NCI-H1694 (cell line): ENCODE results near the gene CFAP69.
A peak's percentile ranks its signal among the peaks of the same experiment; 100 is the strongest.

Experiments used
- DNase-seq: peaks from one replicate; lab custom pipeline; 2025; lab: John Stamatoyannopoulos, UW

Gene CFAP69, protein sequence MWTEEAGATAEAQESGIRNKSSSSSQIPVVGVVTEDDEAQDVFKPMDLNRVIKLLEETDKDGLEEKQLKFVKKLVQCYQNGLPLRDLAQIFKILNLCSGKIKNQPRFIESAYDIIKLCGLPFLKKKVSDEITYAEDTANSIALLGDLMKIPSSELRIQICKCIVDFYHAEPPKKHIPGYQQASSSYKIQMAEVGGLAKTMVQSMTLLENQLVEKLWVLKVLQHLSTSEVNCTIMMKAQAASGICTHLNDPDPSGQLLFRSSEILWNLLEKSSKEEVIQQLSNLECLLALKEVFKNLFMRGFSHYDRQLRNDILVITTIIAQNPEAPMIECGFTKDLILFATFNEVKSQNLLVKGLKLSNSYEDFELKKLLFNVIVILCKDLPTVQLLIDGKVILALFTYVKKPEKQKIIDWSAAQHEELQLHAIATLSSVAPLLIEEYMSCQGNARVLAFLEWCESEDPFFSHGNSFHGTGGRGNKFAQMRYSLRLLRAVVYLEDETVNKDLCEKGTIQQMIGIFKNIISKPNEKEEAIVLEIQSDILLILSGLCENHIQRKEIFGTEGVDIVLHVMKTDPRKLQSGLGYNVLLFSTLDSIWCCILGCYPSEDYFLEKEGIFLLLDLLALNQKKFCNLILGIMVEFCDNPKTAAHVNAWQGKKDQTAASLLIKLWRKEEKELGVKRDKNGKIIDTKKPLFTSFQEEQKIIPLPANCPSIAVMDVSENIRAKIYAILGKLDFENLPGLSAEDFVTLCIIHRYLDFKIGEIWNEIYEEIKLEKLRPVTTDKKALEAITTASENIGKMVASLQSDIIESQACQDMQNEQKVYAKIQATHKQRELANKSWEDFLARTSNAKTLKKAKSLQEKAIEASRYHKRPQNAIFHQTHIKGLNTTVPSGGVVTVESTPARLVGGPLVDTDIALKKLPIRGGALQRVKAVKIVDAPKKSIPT

DNA sequence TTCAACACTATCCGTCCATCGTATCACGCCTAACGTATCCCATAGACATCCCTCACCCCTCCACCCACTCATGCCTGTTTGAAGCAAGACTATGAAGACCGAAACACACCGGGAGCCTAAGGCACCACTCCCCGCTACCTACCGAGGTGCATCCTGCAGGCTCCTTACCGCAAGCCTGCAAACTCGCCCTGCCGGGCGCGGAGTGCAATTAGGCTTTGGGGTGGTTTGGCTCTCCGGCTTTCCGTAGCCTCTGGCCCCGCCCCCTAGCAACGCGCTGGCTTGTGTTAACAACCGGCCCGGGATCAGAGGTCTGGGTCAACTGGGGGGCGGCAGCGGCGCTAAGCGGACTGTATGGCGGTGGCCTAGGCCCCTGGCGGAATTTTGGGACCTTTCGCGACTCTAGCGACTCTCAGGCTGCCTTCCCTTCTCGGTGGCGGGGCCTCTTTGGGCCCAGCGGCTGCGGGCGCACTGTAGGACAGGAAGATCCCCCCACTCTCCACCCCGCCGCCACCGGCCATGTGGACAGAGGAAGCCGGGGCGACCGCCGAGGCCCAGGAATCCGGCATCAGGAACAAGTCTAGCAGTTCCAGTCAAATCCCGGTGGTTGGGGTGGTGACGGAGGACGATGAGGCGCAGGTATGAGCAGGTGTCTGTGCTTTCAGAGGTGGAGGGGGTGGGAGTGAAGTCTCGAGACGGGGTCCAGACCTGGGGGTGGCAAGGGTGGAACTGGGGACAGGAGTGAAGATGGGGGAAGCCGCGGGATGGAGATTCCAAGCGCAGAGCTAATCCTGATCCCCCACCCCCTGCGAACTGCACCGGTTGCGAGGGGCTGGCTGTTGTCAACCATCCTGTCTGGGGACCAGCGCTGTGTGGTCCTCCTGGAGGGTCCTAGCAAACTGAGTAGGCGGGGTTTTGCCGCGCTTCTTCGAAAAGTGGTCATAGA, at the start of gene CFAP69:
CFAP69 (plus strand) TSS at position 266 of the 943 bp plus-strand sequence; CDS start at position 517, 251 bp downstream.
- DNase-seq, result peak; percentile 55

DNA sequence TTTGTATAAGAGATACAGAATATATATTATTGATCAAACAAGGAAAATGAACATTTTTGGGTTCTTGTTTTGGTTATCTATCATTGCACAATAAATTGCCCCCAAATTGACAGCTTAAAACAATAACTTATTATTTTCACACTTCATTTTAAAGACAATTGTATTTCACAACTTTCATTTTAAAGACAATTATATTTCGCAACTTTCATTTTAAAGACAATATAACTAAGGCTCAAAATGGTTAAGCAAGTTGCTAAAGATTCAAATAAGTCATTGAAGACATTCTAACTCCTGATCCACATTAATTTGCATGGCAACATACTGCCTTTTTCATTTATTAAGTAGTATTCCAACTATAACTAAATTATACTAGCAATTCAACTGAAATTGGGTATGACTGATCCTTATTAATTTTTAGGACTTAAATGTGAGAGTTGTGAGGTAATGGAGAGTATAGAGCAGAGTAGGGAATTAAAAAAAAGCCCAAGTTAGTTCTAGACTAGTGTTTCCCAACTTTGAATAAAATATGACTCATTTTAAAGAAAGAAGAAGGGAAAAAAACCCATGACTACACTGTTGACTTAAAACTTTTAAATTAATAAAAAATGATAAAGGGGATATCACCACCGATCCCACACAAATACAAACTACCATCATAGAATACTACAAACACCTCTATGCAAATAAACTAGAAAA, 43.3 kb upstream of the CFAP69 start:
- DNase-seq, result no peak

DNA sequence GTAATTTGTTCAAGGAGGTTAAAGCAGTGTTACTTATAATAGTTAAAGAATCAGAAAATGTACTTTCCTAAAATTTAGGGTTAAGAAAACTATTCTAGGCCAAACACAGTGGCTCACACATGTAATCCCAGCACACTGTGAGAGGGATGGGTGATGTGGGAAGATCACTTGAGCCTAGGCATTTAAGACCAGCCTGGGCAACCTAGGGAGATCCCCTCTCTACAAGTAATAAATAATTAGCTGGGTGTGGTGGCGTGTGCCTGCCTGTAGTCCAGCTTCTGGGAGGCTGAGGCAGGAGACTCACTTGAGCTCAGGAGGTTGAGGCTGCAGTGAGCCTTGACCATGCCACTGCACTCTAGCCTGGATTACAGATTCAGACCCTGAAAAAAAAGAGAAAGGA, 37.0 kb upstream of the CFAP69 start:
- DNase-seq, result no peak

DNA sequence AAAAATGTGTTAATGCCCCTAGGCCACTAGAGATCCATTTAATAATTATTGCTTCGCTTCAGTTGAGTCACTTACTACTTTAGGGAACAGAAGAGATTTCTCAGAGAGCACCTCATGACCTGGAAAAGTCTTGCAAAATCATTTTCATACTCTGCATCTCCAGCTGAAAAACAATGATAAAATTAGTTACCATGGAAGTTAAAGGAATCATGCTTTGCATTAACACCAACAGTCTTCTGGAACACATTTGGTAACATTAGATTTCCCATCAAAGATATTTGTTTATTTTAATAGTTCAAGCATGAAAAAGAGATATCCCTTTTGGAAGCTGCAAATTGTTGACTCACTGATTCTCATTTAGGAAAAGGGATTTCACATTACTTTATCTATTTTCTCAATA, 35.2 kb upstream of the CFAP69 start:
- no peak for DNase-seq

DNA sequence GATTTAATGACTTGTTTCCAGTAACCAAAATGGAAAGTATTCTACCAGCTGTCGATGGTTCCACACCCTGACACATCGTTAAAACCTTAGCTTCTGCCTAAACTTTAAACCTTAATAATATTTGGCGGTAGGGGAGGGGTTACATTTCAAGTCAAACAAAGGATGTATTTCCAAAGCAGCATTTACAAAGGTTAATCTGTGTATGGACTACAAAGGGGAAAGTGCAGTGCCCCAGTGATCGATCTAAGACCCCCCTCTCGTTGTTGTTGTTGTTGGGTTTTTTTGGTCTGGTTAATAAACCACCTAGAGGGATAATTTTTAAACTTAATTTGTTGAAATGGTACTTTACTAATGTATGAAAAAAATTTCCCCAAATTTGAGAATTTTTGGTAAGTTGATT, 34.5 kb upstream of the CFAP69 start:
- no peak for DNase-seq

DNA sequence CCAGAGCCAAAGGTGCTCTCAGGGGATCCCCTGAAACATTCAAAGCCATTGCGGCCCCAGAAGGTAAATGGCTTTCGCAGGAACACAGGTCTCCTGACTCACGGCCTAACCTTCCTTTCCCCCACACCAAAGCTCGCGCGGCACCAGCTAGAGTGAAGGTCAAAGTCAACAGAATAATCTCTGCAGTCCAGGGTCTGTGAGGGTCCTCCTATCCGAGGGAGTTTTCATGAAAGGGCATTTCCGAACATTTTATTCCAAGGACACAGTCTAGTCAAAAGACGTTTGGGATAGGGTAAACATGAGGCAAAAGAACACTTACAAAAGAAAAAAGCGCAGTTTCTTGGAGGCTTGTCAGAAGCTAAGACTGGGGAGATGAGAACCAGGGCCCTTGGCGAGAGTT, 34.0 kb upstream of the CFAP69 start:
- no peak for DNase-seq

DNA sequence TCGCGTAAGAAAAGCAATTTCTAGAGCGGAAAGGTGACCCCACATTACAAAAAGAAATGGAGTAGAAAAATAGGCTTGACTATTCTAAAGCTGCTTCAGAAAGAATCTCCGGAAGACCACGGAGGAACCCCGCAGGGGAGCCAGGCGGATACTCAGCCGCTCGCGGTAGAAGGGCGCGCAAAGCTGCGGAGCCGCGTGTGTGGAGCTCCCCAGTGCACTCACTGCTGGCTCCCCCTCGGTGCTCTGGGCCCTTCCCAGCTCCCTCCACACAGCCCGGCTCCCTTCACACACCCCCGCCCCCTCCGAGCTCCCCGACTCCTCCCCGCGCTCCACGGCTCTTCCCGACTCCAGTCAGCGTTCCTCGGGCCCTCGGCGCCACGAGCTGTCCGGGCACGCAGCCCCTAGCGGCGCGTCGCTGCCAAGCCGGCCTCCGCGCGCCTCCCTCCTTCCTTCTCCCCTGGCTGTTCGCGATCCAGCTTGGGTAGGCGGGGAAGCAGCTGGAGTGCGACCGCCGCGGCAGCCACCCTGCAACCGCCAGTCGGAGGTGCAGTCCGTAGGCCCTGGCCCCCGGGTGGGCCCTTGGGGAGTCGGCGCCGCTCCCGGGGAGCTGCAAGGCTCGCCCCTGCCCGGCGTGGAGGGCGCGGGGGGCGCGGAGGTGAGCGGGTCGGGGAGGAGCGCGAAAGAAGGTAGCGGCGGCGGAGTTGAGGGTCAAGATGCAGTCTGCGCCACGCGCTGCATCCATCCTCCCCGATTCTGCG, 33.4 kb upstream of the CFAP69 start, which contains the start of gene STEAP2:
STEAP2 (plus strand) TSS at position 350 of the 758 bp plus-strand sequence. CDS start 13,343 bp downstream, outside the sequence.
- peak; percentile 55 for DNase-seq

DNA sequence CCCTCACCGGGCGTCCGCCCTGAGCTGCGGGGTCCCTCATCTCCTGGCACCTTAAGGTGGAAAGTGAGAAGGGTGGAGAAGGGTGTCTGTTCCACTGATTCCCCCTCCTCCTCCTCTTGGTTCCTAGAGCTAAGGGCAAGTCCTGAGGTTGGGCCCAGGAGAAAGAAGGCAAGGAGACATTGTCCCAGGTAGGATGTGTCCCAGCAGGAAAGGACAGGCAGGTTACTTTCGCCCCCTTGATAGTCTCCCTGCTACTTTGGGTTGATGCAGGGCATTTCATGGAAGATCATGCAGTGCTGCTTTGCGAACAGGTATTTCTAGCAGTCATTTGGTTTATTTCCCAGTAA, 32.9 kb upstream of the CFAP69 start:
- DNase-seq, result no peak

DNA sequence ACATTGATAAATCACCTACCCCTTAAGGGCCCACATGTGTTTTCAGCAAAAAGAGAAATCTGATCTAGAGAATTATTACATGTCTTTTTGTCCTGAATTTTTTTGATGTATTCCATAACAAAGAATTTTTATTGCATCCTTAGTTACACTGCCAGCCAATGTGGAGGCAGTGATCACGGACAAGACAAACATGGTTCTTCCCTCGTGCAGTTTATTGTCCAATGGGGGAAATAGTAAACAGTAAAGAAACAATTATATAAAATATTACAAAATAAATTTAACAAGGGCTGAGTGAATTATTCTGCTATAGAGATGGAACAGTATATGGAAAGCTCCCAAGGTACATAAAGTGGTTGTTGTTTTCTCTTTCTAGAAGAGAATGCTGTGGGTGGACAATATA, 31.5 kb upstream of the CFAP69 start:
- no peak for DNase-seq

DNA sequence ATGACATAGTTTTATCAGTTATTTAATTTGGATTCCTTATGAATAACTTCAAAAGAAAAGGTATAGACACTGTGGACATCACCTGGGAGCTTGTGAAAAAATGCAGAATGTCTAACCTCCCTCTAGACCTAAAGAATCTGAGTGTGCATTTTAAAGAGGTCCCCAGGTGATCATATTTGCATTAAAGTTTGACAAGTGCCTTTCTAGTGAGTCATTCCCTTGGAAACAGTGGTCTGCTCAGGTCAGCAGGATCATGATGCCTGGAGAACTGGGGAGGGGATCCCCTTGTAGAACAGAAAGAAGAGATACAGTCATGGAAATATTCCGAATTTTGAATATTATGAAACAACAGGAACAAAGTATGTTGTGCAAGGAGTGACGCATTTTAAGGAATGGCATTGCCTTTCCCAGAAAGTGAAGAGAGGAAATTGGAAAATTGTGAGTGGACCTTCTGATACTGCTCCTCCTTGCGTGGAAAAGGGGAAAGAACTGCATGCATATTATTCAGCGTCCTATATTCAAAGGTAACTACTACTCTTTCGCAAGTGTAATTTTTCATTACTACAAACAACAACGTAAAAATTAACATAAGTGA, 28.8 kb upstream of the CFAP69 start:
- DNase-seq, result no peak

DNA sequence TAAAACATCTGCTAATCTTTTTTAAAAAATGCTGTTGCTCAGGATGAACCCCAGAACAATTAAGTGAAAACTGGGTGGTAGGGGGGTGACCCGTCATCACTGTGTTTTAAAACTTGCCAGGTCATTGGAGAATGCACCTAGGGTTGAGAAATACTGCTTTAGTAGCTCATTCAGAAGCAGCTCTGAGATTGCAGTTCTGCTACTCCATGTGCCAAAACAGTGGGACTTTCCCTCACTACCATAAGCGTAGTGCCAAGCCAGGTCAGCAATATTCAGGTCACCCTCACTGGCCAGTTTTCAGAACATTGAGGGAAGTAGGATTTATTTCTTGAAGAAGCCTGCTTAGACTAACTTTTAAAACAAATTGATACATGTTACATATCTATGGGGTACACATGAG, 28.2 kb upstream of the CFAP69 start:
- DNase-seq, result no peak

DNA sequence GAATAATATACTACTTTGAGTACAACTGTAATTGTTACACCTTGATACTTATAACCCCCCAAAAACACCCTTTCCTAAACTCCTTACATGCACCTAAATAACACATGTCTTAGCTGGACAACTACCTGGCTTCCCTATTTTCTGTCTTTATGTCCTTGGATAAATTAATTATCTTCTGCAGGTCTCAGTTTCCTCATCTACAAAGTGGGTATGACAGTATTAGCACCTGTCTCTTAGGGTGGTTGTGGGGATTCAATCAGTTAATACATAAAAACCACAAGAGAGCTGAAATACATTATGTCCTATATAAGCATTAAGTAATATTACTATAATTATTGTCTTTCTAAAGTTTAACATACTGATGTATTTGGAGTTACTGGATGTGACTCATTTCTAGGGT, 22.6 kb upstream of the CFAP69 start:
- DNase-seq, result no peak

DNA sequence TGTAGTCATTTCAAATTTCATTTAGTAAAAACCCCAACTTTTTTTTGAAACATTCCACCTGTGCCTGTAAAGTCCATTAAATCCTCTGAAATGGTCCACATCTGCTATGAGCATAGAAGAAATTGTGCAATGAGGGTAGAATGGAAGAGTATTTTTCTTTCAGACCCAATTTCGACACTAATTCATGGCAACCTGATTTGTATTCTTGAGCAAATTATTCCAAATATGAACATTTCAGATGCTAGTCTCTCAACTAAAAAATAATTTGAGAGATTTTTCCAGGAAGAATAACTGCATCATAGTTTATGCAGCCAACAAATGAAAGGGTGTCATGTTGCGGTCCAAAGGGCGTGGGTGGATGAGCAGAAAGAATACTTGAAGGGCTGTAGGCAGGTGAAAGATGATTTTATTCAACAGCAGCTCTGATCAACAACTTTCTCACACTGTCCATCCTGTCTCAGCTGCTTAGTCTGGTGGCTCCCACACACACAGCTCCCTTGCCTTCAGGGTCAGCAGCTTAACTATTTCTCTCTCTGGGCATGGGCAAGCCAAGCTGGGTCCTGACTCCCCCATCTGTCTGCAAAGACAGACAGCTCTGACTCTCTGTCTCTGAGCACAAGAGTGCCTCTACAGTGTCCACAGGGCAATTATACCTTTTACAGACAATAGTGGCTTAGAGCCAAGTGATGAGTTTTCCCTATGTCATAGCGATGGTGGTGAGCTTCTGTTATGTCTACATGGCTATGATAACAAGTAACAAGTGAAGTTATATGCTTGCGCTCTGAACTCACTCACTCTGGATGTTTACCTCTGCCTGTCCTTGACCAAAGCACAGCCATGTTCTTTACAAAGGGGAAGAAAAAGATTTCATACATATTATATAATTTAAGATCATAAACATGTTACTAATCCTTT, 21.9 kb upstream of the CFAP69 start:
- no peak for DNase-seq

DNA sequence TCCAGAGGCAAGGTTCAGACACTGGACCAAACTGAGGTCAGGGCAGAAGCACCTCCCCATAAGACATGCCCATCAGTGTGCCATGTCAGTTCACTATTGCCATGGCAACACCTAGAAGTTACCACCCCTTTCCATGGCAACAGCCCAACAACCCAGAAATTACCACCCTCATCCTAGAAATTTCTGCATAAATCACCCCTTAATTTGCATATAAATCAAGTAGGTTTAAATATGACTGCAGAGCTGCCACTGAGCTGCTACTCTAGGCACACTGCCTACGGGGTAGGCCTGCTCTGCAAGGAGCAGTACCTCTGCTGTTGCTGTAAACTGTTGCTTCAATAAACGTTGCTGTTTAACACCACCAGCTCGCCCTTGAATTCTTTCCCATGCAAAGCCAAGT, 20.8 kb upstream of the CFAP69 start:
- no peak for DNase-seq

DNA sequence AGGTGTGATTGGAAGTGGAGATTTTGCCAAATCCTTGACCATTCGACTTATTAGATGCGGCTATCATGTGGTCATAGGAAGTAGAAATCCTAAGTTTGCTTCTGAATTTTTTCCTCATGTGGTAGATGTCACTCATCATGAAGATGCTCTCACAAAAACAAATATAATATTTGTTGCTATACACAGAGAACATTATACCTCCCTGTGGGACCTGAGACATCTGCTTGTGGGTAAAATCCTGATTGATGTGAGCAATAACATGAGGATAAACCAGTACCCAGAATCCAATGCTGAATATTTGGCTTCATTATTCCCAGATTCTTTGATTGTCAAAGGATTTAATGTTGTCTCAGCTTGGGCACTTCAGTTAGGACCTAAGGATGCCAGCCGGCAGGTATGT, 19.8 kb upstream of the CFAP69 start:
- DNase-seq, result no peak

DNA sequence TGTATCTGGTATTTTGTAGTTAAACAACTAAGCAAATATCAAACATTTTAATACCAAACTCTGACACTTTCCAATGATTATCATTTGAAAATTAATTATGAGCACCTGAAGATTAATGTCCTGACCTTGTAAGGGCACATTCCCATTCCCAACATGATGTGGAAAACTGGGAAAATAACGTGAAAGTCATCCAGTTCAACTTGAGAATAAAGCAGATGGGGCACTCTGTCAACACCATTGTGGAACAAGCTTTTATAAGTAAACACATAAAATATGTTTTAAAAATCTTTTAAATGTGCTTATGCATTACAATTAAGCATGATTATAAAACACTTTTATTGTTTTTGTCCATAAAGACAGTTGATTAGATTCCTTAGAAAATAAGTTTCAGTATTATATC, 19.4 kb upstream of the CFAP69 start:
- no peak for DNase-seq

DNA sequence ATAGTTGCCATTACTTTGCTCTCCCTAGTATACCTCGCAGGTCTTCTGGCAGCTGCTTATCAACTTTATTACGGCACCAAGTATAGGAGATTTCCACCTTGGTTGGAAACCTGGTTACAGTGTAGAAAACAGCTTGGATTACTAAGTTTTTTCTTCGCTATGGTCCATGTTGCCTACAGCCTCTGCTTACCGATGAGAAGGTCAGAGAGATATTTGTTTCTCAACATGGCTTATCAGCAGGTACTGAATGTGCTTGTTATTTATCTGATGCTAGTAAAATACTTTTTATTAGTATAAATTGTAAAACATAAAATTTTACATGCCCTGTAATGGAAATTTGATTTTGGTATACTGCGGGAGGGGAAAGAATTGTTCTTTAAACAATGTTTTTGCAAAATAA, 17.7 kb upstream of the CFAP69 start:
- no peak for DNase-seq

DNA sequence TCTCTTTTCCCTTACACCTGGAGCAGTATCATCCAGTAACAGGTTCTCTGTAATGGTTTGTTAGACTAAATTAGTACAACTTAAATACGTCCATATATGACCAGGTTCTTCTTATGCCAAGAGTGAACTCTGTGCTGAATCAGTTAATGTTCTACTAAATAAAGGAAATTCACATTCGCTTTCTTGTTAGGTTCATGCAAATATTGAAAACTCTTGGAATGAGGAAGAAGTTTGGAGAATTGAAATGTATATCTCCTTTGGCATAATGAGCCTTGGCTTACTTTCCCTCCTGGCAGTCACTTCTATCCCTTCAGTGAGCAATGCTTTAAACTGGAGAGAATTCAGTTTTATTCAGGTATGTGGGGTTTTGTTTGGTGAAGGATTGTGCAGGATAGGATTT, 15.3 kb upstream of the CFAP69 start:
- DNase-seq, result no peak

DNA sequence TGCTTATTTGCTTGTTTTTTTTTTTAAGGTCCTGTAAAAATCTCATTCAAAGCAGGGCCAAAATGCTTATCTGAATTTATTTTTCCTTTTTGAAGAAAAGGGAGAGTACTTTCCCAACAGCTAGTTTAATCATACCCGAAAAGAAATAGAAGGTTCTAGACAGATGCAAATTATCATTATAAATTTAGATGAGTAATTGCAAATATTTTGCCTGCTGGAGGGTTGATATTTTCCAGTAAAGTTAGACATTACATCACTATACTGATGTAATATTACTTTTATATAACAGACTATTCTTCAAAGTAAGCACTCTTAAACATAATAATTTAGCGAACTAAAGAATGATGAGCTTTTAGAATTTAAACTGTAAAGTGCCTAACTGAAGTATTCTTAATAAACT, 14.1 kb upstream of the CFAP69 start:
- no peak for DNase-seq
